Activated CD8-positive, alpha-beta memory T cell treated with anti-CD3 and anti-CD28 coated beads for 36 hours (primary cell): ENCODE results near the gene P3H3. TPM values are rescaled to one million over a fixed set of nuclear protein-coding genes. Genes with fewer than 3 reads are reported as not detected.

Experiments used
- CTCF ChIA-PET: fragments of 350-600 bp; sonication (Branson Sonifier 250); formaldehyde crosslinking; loops from one replicate; lab custom pipeline; 2021; ENCODE audit warnings: antibody characterized with exemption; lab: Charles Lee
- POLR2A ChIA-PET: fragments of 350-600 bp; sonication (Branson Sonifier 250); formaldehyde crosslinking; loops from one replicate; lab custom pipeline; 2021; ENCODE audit warnings: antibody characterized with exemption; lab: Charles Lee
- total RNA-seq, 2 experiments: library from RNA; stranded (reverse); gene quantifications; one replicate each; pipeline ENCODE4 v1.2.3, GENCODE V29; 2021

P3H3 gene
- total RNA-seq, 2 experiments from 2014 or later, result 1.8 TPM

- CTCF ChIA-PET, result interaction anchor here (0.7 to 5.1 kb wide), 8 partner anchors 8 to 275 kb away, joined by 3 to 29 read pairs (median 4); partner anchors contain the start of genes CDCA3, MLF2, PTMS and USP5
- POLR2A ChIA-PET, result no interaction called here
These were observed 5.1 kb downstream of the P3H3 start for GRCh38 chr12:6833189-6833890.

GRCh38 chr12:6834254-6834653 is 6.0 kb downstream of the P3H3 start:
- CTCF ChIA-PET, result interaction anchor here (0.7 to 5.1 kb wide), 9 partner anchors 9 to 110 kb away, joined by 3 to 29 read pairs (median 5); partner anchors contain the start of genes CDCA3, COPS7A, MLF2 and PTMS
- POLR2A ChIA-PET, result interaction anchor here (0.5 to 0.6 kb wide), 2 partner anchors 38 to 42 kb away, joined by 3 to 8 read pairs; no protein-coding TSS in a partner anchor

GRCh38 chr12:6834873-6835272 is 6.7 kb downstream of the P3H3 start:
- POLR2A ChIA-PET, result interaction anchor here (0.6 to 0.7 kb wide), 2 partner anchors 38 to 279 kb away, joined by 3 to 5 read pairs; no protein-coding TSS in a partner anchor
- CTCF ChIA-PET, result interaction anchor here (0.7 to 5.1 kb wide), 12 partner anchors 9 to 230 kb away, joined by 3 to 29 read pairs (median 4); partner anchors contain the start of genes CDCA3, COPS7A, MLF2 and PTMS

- ChIA-PET CTCF (interaction anchor here (0.9 to 5.1 kb wide), 6 partner anchors 12 to 202 kb away, joined by 3 to 29 read pairs (median 13); partner anchors contain the start of genes CDCA3, LPAR5, MLF2 and USP5), POLR2A (no interaction called here)
These were observed 8.6 kb downstream of the P3H3 start for GRCh38 chr12:6836851-6837250.

GRCh38 chr12:6837370-6838060 is 9.3 kb downstream of the P3H3 start:
- CTCF ChIA-PET, result interaction anchor here (0.9 to 5.1 kb wide), 4 partner anchors 11 to 84 kb away, joined by 3 to 29 read pairs (median 22); partner anchors contain the start of genes CDCA3, MLF2 and USP5
- POLR2A ChIA-PET, result no interaction called here

GRCh38 chr12:6838854-6839253 is 10.6 kb downstream of the P3H3 start:
- ChIA-PET POLR2A (no interaction called here), CTCF (interaction anchor here (0.9 to 1.1 kb wide), 2 partner anchors 46 to 281 kb away, joined by 3 read pairs; no protein-coding TSS in a partner anchor)

GRCh38 chr12:6839482-6840201 is 11.4 kb downstream of the P3H3 start:
- CTCF ChIA-PET, result interaction anchor here (0.8 to 1.6 kb wide), 3 partner anchors 10 to 47 kb away, joined by 3 to 4 read pairs (median 3); no protein-coding TSS in a partner anchor
- POLR2A ChIA-PET, result no interaction called here

GRCh38 chr12:6840330-6840729 is 12.1 kb downstream of the P3H3 start:
- ChIA-PET POLR2A (no interaction called here), CTCF (interaction anchor here (1.6 kb wide), 1 partner anchor 16 kb away, joined by 4 read pairs; no protein-coding TSS in a partner anchor)

GRCh38 chr12:6840761-6841515 is 12.7 kb downstream of the P3H3 start, which contains the start of gene GNB3:
TSS of gene GNB3 (plus strand) at chr12:6840925. CDS start at chr12:6841288, 363 bp downstream.
- POLR2A ChIA-PET, result no interaction called here
- CTCF ChIA-PET, result interaction anchor here (1.6 kb wide), 1 partner anchor 16 kb away, joined by 4 read pairs; no protein-coding TSS in a partner anchor

- CTCF ChIA-PET, result interaction anchor here (1.2 kb wide), 1 partner anchor 17 kb away, joined by 4 read pairs; no protein-coding TSS in a partner anchor
- POLR2A ChIA-PET, result no interaction called here
These were observed 13.9 kb downstream of the P3H3 start for GRCh38 chr12:6842075-6842474.

- CTCF ChIA-PET, result interaction anchor here (1.3 kb wide), 1 partner anchor 9 kb away, joined by 3 read pairs; no protein-coding TSS in a partner anchor
- POLR2A ChIA-PET, result interaction anchor here (0.6 to 0.7 kb wide), 2 partner anchors 9 to 88 kb away, joined by 3 read pairs; partner anchors contain the start of gene USP5
These were observed 15.1 kb downstream of the P3H3 start for GRCh38 chr12:6843118-6843902.

GRCh38 chr12:6845395-6845794 is 17.2 kb downstream of the P3H3 start:
- ChIA-PET CTCF (no interaction called here), POLR2A (interaction anchor here (0.6 kb wide), 1 partner anchor 72 kb away, joined by 3 read pairs; no protein-coding TSS in a partner anchor)

- ChIA-PET POLR2A (interaction anchor here (0.6 kb wide), 1 partner anchor 73 kb away, joined by 3 read pairs; no protein-coding TSS in a partner anchor), CTCF (interaction anchor here (0.8 kb wide), 2 partner anchors 65 to 93 kb away, joined by 3 to 4 read pairs; partner anchors contain the start of gene MLF2)
These were observed 18.2 kb downstream of the P3H3 start for GRCh38 chr12:6846316-6846869.

GRCh38 chr12:6847676-6848075 is 19.5 kb downstream of the P3H3 start:
- POLR2A ChIA-PET, result no interaction called here
- CTCF ChIA-PET, result interaction anchor here (1.0 to 1.2 kb wide), 2 partner anchors 12 to 39 kb away, joined by 3 to 5 read pairs; no protein-coding TSS in a partner anchor

- CTCF ChIA-PET, result interaction anchor here (0.9 to 5.1 kb wide), 2 partner anchors 14 to 96 kb away, joined by 3 to 22 read pairs; partner anchors contain the start of gene MLF2
- POLR2A ChIA-PET, result no interaction called here
These were observed 21.2 kb downstream of the P3H3 start for GRCh38 chr12:6849427-6849826.

- ChIA-PET POLR2A (no interaction called here), CTCF (interaction anchor here (0.9 to 5.1 kb wide), 4 partner anchors 14 to 273 kb away, joined by 3 to 22 read pairs (median 6); partner anchors contain the start of gene MLF2)
These were observed 21.9 kb downstream of the P3H3 start for GRCh38 chr12:6849976-6850560.
